Sigmoid colon (tissue), 7 donors: ENCODE results near the gene CLSTN2. TPM values are rescaled to one million over a fixed set of nuclear protein-coding genes. Genes with fewer than 3 reads are reported as not detected.

Source experiments
- DNase-seq: peaks from one replicate; pipeline ENCODE4 v3.0.0-alpha.2; 2019
- H3K27ac ChIP-seq, 4 donors: fragments of 200-600 bp; sonication (generic); one replicate each; pipeline ENCODE4 v1.5.1; 2016 to 2019; ENCODE audit warnings: mild to moderate bottlenecking in 1 of 4
- H3K27me3 ChIP-seq, 3 donors: fragments of 200-600 bp; sonication (generic); one replicate each; pipeline ENCODE4 v1.5.1; 2019; ENCODE audit warnings: mild to moderate bottlenecking in 1 of 3
- H3K36me3 ChIP-seq, 4 donors: fragments of 200-600 bp; sonication (generic); one replicate each; pipeline ENCODE4 v1.5.1; 2016 to 2019
- H3K4me1 ChIP-seq, 4 donors: fragments of 200-600 bp; sonication (generic); one replicate each; pipeline ENCODE4 v1.5.1; 2017 to 2019
- H3K4me3 ChIP-seq, 4 donors: fragments of 200-600 bp; sonication (generic); one replicate each; pipeline ENCODE4 v1.5.1; 2017 to 2019; ENCODE audit warnings: mild to moderate bottlenecking in 2 of 4, moderate library complexity in 1 of 4
- H3K9me3 ChIP-seq, 4 donors: fragments of 200-600 bp in 3 of 4; sonication (generic) in 3 of 4; one replicate each; pipeline versions ENCODE4 v1.5.1 to v1.6.1; 2013 to 2019
- CTCF ChIP-seq, 4 experiments: fragments of 450-650 bp in 3 of 4; fragments of 200-600 bp in 1 of 4; IDR thresholded peaks; one replicate each; pipeline ENCODE4 v1.5.1; 2016 to 2019; ENCODE audit warnings: antibody characterized with exemption in 4 of 4, mild to moderate bottlenecking in 3 of 4, moderate library complexity in 2 of 4
- EP300 ChIP-seq, 4 donors: sonication (generic); formaldehyde crosslinking; IDR thresholded peaks; one replicate each; pipeline ENCODE4 v1.6.1; 2017; ENCODE audit warnings: antibody characterized with exemption in 4 of 4
- POLR2A ChIP-seq, 2 donors: fragments of 450-650 bp; IDR thresholded peaks; one replicate each; pipeline ENCODE4 v1.6.1; 2016; ENCODE audit warnings: antibody characterized with exemption in 2 of 2, mild to moderate bottlenecking in 2 of 2, moderate library complexity in 2 of 2
- POLR2AphosphoS5 ChIP-seq, 4 donors: sonication (generic); formaldehyde crosslinking; IDR thresholded peaks; one replicate each; pipeline ENCODE4 v1.6.1; 2017; ENCODE audit warnings: antibody characterized with exemption in 4 of 4
- WGBS, 2 donors: extraction: QIAGEN DNeasy Blood & Tissue Kit; methylation state at CpG; one replicate each; pipeline ENCODE4 v1.1.7; 2013; 5-methylcytosine and 5-hydroxymethylcytosine counted together
- intact Hi-C: fragments of 100-400 bp; cut with DNase I; formaldehyde crosslinking; loops from one replicate; pipeline ENCODE4 v1.15.1; 2023
- polyA plus RNA-seq, 3 donors: library from polyadenylated mRNA; stranded (reverse); fragments of 200-250 nt; gene quantifications; one replicate each; pipeline ENCODE4 v1.2.3, GENCODE V29; 2013
- total RNA-seq, 4 donors: library from RNA; depleted of rRNA; stranded (reverse); fragments of >200 nt; gene quantifications; one replicate each; pipeline ENCODE4 v1.1.0, GENCODE V29; 2016
- donor health status: healthy with polysubstance abuse.
- donor health status: Bipolar disorder and iron deficiency.
- donor health status: healthy.

CLSTN2 gene
- total and polyA plus RNA-seq, 7 donors: 0.23 to 8.3 (median 2.7) TPM

GRCh38 chr3:140092848-140093536 lies 158.0 kb downstream of the CLSTN2 start:
- no peak for DNase-seq
- TF ChIP-seq EP300 (IDR thresholded peaks at IDR 0.05) (no peak), POLR2AphosphoS5 (IDR thresholded peaks at IDR 0.05) (no peak), CTCF (IDR thresholded peaks at IDR 0.05) (no peak), POLR2A (IDR thresholded peaks at IDR 0.05) (no peak)
- 80 to 89% methylated on average over 8 of the region's 8 CpGs for WGBS, 2 donors
- peak overlapping the region in 1 of 4 donors; percentile 44 for H3K27ac ChIP-seq
- no peaks in the 10 kb centered on the region for H3K27me3 ChIP-seq
- H3K36me3 ChIP-seq: no peaks in the 10 kb centered on the region
- H3K4me3 ChIP-seq: no peak overlapping the region
- intact Hi-C loops: no loop called here
- no peaks in the 10 kb centered on the region for H3K9me3 ChIP-seq
- H3K4me1 ChIP-seq: peaks cover 0 to 29% (median 26%) of the 10 kb centered on the region in 4 donors

GRCh38 chr3:140093742-140094141 lies 158.8 kb downstream of the CLSTN2 start:
- Histone ChIP-seq H3K4me1 (peaks cover 0 to 29% (median 26%) of the 10 kb centered on the region in 4 donors), H3K27me3 (no peaks in the 10 kb centered on the region), H3K4me3 (no peak overlapping the region), H3K9me3 (no peaks in the 10 kb centered on the region), H3K36me3 (no peaks in the 10 kb centered on the region), H3K27ac (peak overlapping the region in 1 of 4 donors; percentile 51)
- WGBS, 2 donors: 13 to 61% methylated on average over 5 of the region's 5 CpGs
- no peak for TF ChIP-seq CTCF (IDR thresholded peaks at IDR 0.05)
- peak in 3 of 4 donors; percentile 30 to 46 (median 31) for TF ChIP-seq POLR2AphosphoS5 (IDR thresholded peaks at IDR 0.05)
- TF ChIP-seq POLR2A (IDR thresholded peaks at IDR 0.05): no peak
- peak; percentile 89 for DNase-seq
- intact Hi-C loops: no loop called here

GRCh38 chr3:140094487-140094886 lies 159.5 kb downstream of the CLSTN2 start:
- WGBS, 2 donors: 97 to 99% methylated on average over 1 of the region's 1 CpG
- Histone ChIP-seq H3K27me3 (no peaks in the 10 kb centered on the region), H3K36me3 (no peaks in the 10 kb centered on the region), H3K4me3 (no peak overlapping the region), H3K9me3 (no peaks in the 10 kb centered on the region), H3K27ac (peak overlapping the region in 1 of 4 donors; percentile 51), H3K4me1 (peaks cover 0 to 29% (median 26%) of the 10 kb centered on the region in 4 donors)
- intact Hi-C loops: no loop called here
- DNase-seq: no peak
- TF ChIP-seq CTCF (IDR thresholded peaks at IDR 0.05): no peak
- no peak for TF ChIP-seq POLR2AphosphoS5 (IDR thresholded peaks at IDR 0.05)
- no peak for TF ChIP-seq EP300 (IDR thresholded peaks at IDR 0.05)
- TF ChIP-seq POLR2A (IDR thresholded peaks at IDR 0.05): no peak

GRCh38 chr3:140096037-140096436 lies 161.1 kb downstream of the CLSTN2 start:
- peaks cover 0 to 22% (median 19%) of the 10 kb centered on the region in 4 donors for H3K4me1 ChIP-seq
- DNase-seq: no peak
- no peaks in the 10 kb centered on the region for H3K27me3 ChIP-seq
- intact Hi-C loops: no loop called here
- TF ChIP-seq POLR2A (IDR thresholded peaks at IDR 0.05) (no peak), EP300 (IDR thresholded peaks at IDR 0.05) (no peak), POLR2AphosphoS5 (IDR thresholded peaks at IDR 0.05) (no peak), CTCF (IDR thresholded peaks at IDR 0.05) (no peak)
- no peak overlapping the region for H3K27ac ChIP-seq
- no peaks in the 10 kb centered on the region for H3K9me3 ChIP-seq
- H3K4me3 ChIP-seq: no peak overlapping the region
- 83 to 90% methylated on average over 3 of the region's 3 CpGs for WGBS, 2 donors
- no peaks in the 10 kb centered on the region for H3K36me3 ChIP-seq
